ENCODE data around the gene ALDOB. TPM values are rescaled to one million over a fixed set of nuclear protein-coding genes. Genes with fewer than 3 reads are reported as not detected.
A peak's percentile ranks its signal among the peaks of the same experiment; 100 is the strongest.

Gene ALDOB
- total and polyA plus RNA-seq, 2 of the 13 experiments (the other 11 are each of a cell fraction or from before 2014, with no cell fraction given), result 0.29 to 0.97 TPM

DNA sequence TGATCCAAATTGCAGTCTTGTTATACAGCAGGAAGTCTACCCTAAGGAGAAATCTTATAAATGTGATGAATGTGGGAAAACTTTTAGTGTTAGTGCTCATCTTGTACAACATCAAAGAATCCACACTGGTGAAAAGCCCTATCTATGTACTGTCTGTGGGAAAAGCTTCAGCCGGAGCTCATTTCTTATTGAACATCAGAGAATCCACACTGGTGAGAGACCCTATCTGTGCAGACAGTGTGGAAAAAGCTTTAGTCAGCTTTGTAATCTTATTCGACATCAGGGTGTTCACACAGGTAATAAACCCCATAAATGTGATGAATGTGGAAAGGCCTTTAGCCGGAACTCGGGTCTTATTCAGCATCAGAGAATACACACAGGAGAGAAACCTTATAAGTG is 26.5 kb downstream of the ALDOB start (continued):
- TF ChIP-seq PAXIP1 (CRISPR knock-in tag; conservative IDR thresholded peaks at IDR 0.05) (0 out of 2 replicates have a peak, but pooled peaks have one; percentile 14), SIX1 (CRISPR knock-in tag; IDR thresholded peaks at IDR 0.05; ENCODE audit: borderline replicate concordance) (no peak), ZNF75D (CRISPR knock-in tag; IDR thresholded peaks at IDR 0.05; ENCODE audit: borderline replicate concordance) (no peak), CTCF (CRISPR knock-in tag; IDR thresholded peaks at IDR 0.05) (no peak), ZNF253 (CRISPR knock-in tag; IDR thresholded peaks at IDR 0.05; ENCODE audit: borderline replicate concordance) (no peak)
- TF ChIP-seq, protein P1, sequence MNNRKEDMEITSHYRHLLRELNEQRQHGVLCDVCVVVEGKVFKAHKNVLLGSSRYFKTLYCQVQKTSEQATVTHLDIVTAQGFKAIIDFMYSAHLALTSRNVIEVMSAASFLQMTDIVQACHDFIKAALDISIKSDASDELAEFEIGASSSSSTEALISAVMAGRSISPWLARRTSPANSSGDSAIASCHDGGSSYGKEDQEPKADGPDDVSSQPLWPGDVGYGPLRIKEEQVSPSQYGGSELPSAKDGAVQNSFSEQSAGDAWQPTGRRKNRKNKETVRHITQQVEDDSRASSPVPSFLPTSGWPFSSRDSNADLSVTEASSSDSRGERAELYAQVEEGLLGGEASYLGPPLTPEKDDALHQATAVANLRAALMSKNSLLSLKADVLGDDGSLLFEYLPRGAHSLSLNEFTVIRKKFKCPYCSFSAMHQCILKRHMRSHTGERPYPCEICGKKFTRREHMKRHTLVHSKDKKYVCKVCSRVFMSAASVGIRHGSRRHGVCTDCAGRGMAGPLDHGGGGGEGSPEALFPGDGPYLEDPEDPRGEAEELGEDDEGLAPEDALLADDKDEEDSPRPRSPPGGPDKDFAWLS (CRISPR knock-in tag; IDR thresholded peaks at IDR 0.05; ENCODE audit: borderline replicate concordance), result no peak
